Measurements from ENCODE around the gene SATB1.

Gene SATB1

GRCh38 chr3:18301781-18302180, 123.4 kb downstream of the SATB1 start:
- no peak overlapping the region for H3K4me3 ChIP-seq (ENCODE audit: low read length)
- H3K27ac ChIP-seq (ENCODE audit: low read depth, low read length) = no peak overlapping the region
- WGBS (ENCODE audit: extremely low coverage, insufficient coverage, low lambda C conversion rate) = no CpG with 5 or more reads among the region's 1 CpG
- H2AK5ac ChIP-seq (ENCODE audit: low read length) = no peak overlapping the region
- H3K4me1 ChIP-seq (ENCODE audit: control insufficient read depth, low read depth, low read length) = no peaks in the 10 kb centered on the region
- DNase-seq = no peak
- H3K4me2 ChIP-seq (ENCODE audit: low read length) = no peak overlapping the region
- no peak overlapping the region for H3K23ac ChIP-seq (ENCODE audit: low read length)
- H3K27me3 ChIP-seq (ENCODE audit: insufficient read depth, low read length, poor library complexity) = no peaks in the 10 kb centered on the region
- H3K56ac ChIP-seq (ENCODE audit: low read length) = no peak overlapping the region
- no peaks in the 10 kb centered on the region for H3K79me2 ChIP-seq (ENCODE audit: control insufficient read depth, insufficient read depth, low read length)
- H3K79me1 ChIP-seq (ENCODE audit: low read length) = no peaks in the 10 kb centered on the region
- no peak overlapping the region for H4K5ac ChIP-seq (ENCODE audit: low read length)
- H3K36me3 ChIP-seq (ENCODE audit: control insufficient read depth, insufficient read depth, low read length) = no peaks in the 10 kb centered on the region
- H2BK120ac ChIP-seq (ENCODE audit: low read depth, low read length) = no peak overlapping the region
- H4K8ac ChIP-seq (ENCODE audit: low read depth, low read length) = no peak overlapping the region
- no peak overlapping the region for H3K4ac ChIP-seq (ENCODE audit: low read depth, low read length)
- H2BK15ac ChIP-seq (replicated peaks; ENCODE audit: low read depth) = no peak overlapping the region
- H3K18ac ChIP-seq (ENCODE audit: low read length) = no peak overlapping the region
- no peak overlapping the region for H3K9ac ChIP-seq (ENCODE audit: low read length)
- H2BK5ac ChIP-seq (ENCODE audit: low read length) = no peak overlapping the region

- Histone ChIP-seq H3K18ac (ENCODE audit: low read length) (no peak overlapping the region), H3K4me1 (ENCODE audit: control insufficient read depth, low read depth, low read length) (no peaks in the 10 kb centered on the region), H3K27me3 (ENCODE audit: insufficient read depth, low read length, poor library complexity) (no peaks in the 10 kb centered on the region), H2BK120ac (ENCODE audit: low read depth, low read length) (no peak overlapping the region), H3K9ac (ENCODE audit: low read length) (no peak overlapping the region), H3K79me1 (ENCODE audit: low read length) (no peaks in the 10 kb centered on the region), H3K79me2 (ENCODE audit: control insufficient read depth, insufficient read depth, low read length) (no peaks in the 10 kb centered on the region), H3K36me3 (ENCODE audit: control insufficient read depth, insufficient read depth, low read length) (no peaks in the 10 kb centered on the region), H4K8ac (ENCODE audit: low read depth, low read length) (no peak overlapping the region), H3K4me2 (ENCODE audit: low read length) (no peak overlapping the region), H2AK5ac (ENCODE audit: low read length) (no peak overlapping the region), H3K4me3 (ENCODE audit: low read length) (no peak overlapping the region), H3K56ac (ENCODE audit: low read length) (no peak overlapping the region), H4K5ac (ENCODE audit: low read length) (no peak overlapping the region), H2BK5ac (ENCODE audit: low read length) (no peak overlapping the region), H3K27ac (ENCODE audit: low read depth, low read length) (no peak overlapping the region), H3K4ac (ENCODE audit: low read depth, low read length) (no peak overlapping the region), H3K23ac (ENCODE audit: low read length) (no peak overlapping the region), H2BK15ac (replicated peaks; ENCODE audit: low read depth) (no peak overlapping the region)
- no CpG with 5 or more reads among the region's 3 CpGs for WGBS (ENCODE audit: extremely low coverage, insufficient coverage, low lambda C conversion rate)
- DNase-seq = no peak
Observed at GRCh38 chr3:18300916-18301315, 124.2 kb downstream of the SATB1 start.

- Histone ChIP-seq H3K4me3 (ENCODE audit: low read length) (no peak overlapping the region), H3K36me3 (ENCODE audit: control insufficient read depth, insufficient read depth, low read length) (no peaks in the 10 kb centered on the region), H3K9ac (ENCODE audit: low read length) (no peak overlapping the region), H3K23ac (ENCODE audit: low read length) (no peak overlapping the region), H3K79me2 (ENCODE audit: control insufficient read depth, insufficient read depth, low read length) (no peaks in the 10 kb centered on the region), H4K5ac (ENCODE audit: low read length) (no peak overlapping the region), H4K8ac (ENCODE audit: low read depth, low read length) (no peak overlapping the region), H3K4ac (ENCODE audit: low read depth, low read length) (no peak overlapping the region), H2AK5ac (ENCODE audit: low read length) (no peak overlapping the region), H3K27me3 (ENCODE audit: insufficient read depth, low read length, poor library complexity) (no peaks in the 10 kb centered on the region), H3K4me1 (ENCODE audit: control insufficient read depth, low read depth, low read length) (peaks cover 2% of the 10 kb centered on the region), H3K18ac (ENCODE audit: low read length) (no peak overlapping the region), H2BK5ac (ENCODE audit: low read length) (no peak overlapping the region), H3K56ac (ENCODE audit: low read length) (no peak overlapping the region), H3K79me1 (ENCODE audit: low read length) (no peaks in the 10 kb centered on the region), H2BK120ac (ENCODE audit: low read depth, low read length) (no peak overlapping the region), H2BK15ac (replicated peaks; ENCODE audit: low read depth) (no peak overlapping the region), H3K27ac (ENCODE audit: low read depth, low read length) (no peak overlapping the region), H3K4me2 (ENCODE audit: low read length) (no peak overlapping the region)
- no peak for DNase-seq
Observed at GRCh38 chr3:18297126-18297525, 128.0 kb downstream of the SATB1 start.

Measured in mesendoderm (in vitro differentiated cells).